Stimulated activated CD8-positive, alpha-beta memory T cell treated with anti-CD3 and anti-CD28 coated beads, Interleukin-15, amount 100 ng/mL, for 1 hour (primary cell): ENCODE results near the gene PTPRG.

Experiments used
- DNase-seq: peaks from one replicate; pipeline ENCODE4 v3.0.0-alpha.2; 2020; ENCODE audit warnings: low read depth

The PTPRG gene

DNA sequence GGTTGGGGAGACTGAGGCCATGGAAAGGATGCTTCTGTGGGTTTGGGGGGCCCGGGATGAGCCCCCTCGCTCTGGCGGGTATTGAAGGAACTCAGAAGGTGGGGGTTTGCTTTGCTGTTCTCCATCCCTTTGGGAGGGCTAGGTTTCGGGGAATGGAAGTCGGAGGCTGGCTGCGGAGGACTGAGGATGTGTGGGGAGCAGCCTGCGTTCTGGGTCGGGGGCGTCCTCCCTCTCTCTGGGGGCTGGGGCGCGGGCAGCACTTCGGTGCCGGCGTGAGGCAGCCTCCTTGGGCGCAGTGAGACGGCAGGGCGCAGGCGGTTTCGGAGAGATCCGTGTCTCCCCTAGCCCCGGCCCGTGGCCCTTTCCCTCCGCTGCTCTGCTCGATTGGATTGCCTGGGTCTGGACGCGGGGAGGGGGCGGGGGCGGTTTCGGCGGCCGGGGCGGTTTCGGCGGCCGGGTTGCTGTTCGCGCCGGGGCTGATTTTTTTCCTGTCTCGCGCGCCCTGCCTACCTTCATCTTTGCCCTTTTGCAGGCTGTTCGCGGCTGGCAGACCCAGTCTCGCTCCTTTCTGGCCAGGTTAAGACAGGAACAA, 1.4 kb downstream of the PTPRG start:
- no peak for DNase-seq

DNA sequence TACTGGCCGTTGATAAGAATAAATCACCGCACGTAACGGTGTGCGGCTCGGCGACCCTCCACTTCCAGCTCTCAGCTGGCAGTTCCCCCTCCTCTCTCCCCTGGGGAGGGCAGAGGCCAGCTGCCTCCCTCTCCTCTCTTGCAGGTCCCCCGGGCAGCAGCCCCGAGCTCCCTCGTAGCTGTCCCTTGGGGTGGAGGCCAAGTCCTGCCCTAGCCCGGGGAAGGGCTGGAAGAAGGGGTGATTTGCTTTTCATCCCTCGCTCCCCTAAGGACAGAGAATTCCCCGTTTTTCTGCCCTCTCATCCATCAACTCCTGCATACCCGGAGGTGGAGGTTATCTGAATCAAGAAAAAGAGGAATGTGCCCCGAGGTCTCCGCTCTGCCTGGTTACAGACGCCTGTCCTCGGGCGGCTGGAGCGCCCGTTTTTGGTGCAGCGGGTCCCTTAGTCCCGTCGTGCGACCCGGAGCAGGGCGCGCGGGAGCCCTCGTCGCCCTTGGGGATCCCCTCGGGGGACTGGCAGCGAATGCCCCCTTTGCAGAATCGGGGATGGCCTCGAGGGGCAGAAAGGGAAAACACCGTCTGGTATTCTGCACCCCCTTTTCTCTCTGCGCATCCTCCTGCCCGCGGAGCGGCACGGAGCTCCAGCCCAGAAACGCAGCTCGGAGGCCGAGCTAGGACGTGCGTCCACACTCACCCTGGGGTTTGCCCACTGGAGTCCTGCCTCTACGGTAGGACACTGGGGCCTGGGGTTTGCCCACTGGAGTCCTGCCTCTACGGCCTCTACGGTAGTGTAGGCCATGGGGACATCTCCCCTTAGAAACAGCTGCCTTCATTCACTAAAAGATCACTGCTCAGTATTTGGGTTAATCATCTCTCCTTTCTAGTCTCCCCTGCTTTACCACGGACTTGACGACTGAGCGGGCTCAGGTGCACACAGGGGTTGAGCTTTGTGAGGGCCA, 2.2 kb downstream of the PTPRG start:
- DNase-seq = no peak

DNA sequence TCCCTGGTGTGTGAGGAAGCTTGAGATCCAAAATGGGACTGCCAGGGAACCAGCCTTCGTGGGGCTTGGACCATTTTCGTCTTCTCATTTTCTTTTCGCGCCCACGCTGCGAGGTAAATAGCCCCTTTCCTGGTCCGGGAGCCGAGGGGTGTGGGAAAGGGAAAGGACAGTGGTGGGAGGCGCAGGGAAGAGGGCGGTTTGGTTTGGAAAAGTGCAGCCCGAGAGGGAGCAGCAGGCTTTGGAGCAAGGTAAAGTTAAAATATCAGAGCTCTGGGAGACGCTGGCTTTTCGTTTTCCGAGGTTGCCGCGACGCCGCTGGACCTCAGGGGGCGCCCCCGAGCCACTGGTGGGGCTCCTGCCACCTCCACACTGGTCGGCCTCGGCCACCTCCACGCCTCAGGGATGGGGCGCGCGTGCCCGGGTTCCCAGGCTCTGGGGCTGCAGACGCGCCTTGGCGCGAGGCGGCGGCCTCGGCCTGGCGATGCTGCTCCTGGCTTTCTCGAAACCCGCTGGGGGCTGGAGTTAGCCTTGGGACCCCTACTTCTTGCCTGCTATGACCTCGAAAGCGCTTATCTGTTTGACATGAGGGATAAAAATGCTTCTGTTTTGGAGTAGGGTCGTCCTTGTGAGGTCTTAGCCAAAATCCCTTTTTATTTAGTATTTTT, 3.2 kb downstream of the PTPRG start:
- no peak for DNase-seq

DNA sequence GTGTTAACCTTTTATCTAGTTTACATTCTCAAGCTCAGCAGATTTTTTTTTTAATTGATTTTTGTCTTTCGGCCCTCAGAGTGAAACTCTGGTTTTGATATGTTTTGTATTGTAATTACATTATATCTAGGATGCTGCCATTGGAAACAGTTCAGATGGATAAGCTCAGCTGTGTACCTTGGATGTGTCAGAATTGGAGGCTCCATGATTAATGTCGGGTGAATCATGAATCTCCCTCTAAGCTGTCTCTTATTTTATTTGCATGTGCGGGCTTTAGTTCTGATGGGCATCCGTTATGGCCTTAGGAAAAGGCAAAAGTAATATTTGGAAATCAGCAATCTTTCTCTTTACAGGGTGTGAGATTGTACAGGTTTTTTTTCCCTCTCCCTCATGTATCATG, 4.2 kb downstream of the PTPRG start:
- no peak for DNase-seq

DNA sequence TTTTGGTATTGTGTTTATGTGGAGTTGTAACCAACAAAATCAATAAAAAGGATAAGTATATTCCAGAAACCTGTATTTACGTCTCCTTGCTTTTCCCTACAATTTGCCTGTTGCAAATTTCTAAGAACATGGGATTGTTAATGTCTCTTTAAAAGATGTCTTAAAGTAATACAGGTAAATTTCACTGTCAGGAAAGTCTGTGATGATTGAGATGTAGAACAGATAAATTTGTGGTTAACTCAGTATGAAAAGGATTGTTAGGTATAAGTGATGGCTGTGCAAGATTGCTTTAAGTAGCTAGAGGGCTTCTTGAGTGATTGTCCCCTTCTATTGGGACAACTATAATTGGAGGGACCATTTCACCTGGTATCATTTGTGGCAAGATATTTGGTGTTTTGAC, 6.8 kb downstream of the PTPRG start:
- DNase-seq = no peak

DNA sequence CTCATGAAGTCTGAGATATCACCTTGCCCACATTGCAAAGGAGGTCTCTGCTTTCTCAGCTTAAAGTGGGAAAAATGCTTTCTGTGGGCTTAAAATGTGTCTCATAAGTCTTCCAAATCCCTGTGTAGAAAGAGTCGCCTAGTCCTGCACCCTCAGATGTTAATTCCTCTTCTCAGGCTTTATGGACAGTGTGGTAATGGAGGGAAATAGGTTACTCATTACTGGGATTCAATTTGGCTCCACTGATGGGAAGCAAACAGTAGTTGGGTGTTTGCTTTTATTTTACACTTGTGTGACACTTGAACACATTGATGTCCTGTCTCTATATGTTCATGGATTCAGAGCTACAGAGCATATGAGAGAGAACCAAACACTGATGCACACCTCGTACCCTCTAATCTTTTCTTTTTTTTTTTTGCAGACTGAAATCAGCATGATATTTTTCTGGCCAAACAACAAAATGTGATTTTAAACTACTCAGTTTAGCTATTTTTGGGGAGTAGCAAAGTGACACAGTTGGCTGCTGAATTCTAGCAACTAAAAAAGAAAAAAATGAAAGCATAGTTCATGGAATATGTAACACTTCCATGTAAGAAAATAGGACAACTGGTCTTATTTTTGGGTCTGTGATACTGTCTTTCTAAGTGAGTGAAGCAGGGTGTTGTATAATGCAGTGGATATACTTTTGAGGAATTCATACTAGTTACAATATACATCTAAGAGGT, 8.6 kb downstream of the PTPRG start:
- no peak for DNase-seq

DNA sequence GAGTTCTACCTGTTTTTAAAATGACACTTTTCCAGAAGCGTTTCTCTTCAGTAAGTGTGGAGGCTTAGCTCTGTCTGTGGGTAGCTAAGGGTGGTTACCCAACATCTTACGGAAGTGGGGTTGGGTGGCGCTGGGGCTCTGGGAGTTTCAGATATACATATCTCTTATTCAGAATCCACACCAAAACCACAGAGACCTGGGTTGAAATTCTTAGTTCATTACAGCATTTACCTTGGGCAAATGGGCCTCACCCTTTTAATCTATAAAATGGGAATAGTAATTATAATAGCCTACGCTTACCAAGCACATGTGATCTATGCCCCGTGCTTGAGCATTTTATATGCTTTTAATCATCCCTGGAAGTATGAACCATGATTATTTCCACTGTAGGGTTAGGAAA, 9.4 kb downstream of the PTPRG start:
- no peak for DNase-seq

DNA sequence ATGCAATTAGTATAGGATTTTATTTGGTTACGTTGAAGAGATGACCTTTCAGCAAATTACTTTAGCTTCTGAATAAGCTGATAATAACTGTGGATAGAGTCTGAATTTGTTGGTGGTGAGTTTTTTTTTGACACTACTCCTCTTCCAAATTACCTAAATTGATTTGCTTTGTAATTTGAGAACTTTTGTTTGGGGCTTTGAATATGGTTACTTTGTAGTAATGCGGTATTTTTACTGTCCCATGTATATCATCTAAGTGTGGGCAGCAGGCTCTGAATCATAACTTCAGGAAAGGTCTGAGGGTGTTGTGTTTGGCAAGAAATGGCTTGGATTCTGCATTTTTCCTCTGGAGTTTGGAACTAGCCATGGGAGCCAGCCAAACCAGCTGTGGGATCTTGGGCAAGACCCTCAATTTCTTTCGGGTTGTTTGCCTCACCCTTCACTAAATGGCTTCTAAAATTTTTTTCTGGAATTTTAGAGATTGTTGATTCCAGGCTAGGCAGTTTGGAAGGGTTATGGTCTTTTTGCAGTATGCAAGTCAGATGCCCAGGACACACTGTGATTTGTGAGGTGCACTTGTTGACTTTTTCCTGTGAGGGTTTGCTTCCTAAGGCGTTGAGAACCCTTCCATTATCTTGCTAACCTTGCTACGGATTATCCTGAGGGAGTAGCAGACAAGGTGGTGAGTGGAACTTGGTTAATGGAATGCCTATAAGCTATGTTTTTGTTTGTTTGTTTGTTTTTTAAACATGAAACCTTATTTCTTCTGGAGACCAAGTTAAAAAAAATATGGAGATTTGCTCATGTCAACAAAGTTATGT, 10.4 kb downstream of the PTPRG start:
- DNase-seq = no peak

DNA sequence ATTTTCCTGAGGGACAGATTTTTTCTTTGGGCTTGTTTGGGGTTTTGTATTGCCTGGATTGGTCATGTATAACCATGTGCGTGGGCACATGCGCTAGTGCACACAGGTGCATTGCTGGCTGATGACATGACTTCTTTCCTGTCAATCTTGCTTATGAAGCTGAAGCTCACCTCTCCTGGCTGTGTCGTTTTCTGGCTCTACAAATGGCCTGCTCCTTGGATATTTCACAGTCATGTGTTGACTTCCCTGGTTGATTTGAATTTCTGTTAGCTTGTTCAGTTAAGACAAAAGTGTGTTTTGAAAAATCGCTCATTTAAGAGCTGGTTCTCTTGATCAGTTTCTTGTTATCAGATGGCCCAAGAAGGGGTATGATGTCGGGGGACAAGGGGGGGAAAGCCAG, 11.5 kb downstream of the PTPRG start:
- no peak for DNase-seq

DNA sequence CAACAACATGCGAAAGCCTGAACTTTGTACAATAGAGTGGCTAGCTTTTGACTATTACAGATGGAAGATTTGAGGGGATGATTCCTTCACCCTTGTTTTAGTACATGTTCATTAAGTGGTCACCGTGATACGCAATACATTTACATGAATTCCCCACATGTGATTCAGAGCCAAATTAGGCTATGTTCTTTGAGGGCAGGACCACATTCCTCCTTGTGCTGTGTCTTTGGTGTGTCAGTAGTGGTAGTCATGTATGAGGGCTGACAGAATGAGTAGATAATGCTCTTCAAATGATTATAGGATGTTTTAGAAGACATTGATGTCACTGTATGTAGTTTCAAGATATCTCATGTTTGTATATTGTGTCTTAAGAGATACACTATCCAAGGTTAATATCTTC, 12.1 kb downstream of the PTPRG start:
- DNase-seq = no peak

DNA sequence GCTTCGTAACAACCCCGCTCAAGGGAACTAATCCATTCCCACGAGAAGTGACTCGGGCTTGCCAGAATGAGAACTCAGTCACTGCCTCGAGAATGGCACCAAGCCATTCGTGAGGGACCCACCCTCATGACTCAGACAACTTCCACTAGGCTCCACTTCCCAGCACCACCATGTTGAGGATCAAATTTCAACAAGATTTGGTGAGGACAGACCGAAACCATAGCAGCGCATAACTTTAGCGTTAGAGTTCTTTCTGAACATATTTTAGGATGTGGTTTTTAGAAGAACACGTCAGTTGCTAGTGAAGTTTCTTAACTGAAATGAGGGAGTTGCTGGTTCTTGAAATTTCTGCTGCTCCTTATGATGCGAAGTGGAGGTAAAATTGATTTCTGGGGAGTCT, 13.5 kb downstream of the PTPRG start:
- DNase-seq = no peak

DNA sequence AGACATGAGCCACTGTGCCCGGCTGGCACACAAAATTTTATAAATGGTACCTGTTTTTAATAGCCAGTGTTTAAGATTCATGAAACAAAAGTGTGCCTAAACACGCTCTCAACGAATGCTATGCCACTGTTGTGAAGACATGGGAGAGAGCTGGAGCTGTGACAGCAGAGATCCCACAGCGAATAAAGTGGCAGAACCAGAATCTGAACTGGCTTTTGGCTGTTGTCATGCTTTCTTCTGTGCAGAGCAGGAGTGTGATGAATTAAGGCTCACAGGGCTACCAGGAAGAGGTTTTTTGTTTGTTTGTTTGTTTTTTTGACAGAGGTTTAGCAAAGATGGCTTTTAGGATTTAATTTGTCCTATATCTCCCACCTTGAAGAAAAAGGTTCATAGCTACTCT, 14.5 kb downstream of the PTPRG start:
- DNase-seq = no peak

DNA sequence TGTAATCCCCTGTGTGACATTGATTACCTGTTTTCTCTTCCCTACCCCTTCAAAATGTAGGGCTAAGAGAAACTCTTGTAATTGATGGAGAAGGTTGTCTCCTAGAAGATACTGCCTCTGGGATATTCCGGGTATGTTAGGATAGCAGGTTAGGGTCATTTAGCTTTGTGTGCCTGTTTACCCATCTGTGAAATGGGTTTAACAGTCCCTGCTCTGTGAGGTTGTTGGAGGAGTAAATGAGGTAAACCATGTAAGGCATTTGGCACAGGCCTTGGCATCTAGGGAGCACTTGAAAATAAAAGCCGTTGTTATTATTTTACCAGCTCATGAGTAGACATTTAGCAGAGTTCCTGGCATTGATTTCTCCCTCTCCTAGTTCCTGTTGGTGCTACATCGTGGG, 16.4 kb downstream of the PTPRG start:
- no peak for DNase-seq

DNA sequence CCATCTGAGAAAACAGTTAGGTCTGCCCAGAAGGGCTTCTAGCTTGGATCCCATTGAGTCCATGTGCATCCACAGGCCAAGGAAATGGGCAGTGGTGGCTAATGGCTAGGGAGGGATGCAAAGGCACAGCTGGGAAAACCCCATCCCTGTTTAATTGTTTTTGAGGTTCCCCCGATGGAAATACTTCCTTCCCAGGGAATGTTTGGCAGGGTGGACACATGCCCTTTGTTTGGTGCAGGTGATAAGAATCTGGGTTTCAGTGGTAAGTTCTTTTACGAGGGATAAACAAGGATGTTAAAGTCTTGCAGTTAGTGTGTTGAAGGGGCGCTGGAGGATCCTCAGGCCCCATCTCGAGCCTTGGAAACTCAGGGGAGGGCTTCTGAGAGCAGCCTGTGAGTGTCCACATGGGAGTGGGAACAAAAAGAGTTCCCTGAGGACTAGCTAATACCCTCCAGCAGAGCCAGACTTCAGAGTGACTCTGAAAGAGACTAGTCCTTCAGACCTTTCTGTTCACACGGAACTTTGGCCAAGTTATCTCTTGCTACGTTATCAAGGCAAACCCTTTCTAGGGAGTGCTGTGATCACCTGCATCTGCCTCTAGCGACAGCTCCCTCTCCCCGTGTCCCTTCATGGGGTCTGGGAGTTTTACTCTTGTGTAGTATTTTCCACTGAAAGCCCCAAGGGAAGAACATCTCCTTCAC, 17.4 kb downstream of the PTPRG start:
- DNase-seq = no peak

DNA sequence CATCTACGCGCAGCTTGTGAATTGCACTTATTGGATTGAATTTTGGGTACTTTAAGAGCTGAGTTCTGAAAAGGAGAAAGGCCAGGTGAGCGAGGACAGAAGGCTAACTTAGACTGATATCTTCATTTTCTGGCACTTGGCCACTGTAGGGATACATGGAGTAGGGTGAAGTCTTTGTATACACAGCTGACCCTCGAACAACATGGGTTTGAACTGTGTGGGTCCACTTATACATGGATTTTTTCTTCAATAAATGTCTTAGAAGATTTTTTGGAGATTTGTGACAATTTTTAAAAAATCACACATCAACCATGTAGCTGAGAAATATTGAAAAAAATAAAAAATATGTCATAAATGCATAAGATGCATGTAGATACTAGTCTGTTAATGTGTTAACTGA, 18.3 kb downstream of the PTPRG start:
- no peak for DNase-seq

DNA sequence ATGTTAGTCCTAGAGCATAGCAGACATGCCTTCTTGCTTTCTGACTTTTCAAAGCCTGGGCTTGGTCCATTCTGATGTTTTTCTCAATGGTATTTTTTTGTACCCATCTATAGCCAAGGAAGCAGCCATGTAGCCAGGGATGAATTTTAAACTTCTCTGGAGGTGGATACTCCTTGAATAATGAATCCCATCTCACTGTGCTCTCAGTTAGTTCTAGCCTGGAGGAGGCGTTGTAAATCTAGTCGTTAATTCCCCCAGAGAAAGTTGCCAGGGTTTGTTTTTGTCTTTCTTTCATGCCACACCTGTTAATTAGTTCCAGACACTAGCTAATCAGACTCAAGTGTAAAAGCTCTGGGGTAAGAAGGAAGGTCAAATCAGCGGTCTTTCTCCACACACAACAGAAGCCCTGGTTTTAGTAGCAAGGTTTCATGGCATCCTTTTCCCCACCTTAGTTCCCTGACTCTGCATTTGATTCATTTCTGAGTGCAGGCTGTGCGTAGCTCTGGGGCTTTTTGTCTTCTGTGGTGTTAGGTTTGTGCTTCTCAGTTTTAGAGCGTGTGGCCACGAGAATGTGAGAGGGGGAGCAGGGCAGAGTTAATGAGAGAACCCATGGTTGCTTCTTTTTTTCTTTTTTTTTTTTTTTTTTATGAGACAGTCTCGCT, 19.7 kb downstream of the PTPRG start:
- DNase-seq = no peak

DNA sequence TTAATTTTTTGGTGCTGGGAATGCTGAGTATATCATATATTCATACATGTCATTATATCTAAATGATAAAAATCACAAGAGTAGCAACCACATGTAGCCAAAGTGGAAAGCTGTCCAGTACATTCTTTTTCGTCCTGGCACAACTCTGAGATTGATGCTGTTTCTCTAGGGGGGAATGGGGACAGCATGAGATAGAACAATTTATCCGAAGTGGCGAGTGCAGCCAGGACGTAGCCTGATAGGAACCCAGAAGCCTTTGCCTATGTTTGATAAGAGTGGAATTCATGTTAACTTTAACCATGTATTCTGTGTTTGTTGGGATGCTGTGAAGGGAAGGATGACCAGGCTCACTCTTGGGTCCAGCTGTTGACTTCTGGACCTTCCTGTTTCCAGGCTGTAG, 20.9 kb downstream of the PTPRG start:
- DNase-seq = no peak

DNA sequence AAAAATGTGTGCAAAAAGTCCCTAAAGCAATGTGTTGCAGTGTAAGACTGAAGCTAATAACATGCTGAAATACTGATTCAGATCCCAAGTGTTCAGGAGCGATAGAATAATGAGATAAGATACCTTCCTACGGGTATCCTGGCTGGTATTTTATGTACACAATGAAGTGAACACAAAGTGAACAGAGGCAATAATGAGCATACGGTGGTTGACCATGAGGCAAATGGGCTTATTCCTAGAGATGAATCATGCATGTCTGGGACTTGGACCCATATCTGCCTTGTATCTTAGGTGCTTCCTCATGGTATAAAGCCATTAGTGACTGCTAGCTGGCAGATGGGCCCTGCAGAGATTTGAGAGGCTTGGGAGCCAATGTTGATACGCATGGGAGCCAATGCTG, 21.5 kb downstream of the PTPRG start:
- DNase-seq = no peak

DNA sequence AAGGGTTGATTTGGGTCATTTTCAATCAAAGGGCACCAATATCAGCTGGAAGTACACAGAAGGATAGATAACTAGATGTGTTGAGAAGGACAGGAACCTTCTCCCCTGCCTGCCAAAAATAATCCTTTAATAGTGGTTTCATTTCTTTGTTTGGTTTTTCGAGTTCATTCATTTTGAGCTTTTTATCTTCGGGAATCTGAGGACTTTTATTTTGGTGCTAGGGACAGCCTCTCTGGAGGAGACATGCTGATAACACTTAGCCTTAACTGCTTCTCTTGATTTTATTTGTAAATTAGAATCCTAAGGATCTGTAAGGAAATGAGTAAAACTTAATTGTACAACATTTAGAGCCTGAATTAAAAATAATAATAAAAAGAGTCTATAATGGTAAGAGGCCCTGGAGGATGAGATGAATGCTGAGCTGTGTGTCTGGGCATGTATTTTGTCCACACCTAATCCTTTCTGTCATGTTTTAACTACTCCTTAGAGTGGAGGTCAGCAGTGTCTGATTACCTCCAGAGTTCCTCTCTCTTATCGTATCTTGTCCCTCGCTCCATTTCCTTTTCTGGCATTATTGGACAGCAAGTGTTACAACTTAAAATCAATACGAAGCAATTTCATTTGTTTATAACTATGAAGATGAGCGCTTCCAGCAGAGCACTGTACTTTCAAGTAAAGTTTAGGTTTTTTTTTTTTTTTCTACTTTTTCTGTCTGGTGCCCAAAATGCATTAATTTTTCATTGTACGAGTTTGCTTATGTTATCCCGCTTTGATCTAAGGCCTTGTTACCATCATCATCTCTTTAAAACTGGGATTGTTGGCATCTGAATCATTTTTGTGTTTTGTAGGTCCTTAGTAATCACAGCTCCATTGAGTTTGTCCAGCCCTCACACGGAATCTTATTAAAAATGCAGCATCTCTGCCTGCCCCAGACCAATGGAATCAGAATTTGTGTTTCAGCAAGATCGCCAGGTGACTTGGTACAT, 22.8 kb downstream of the PTPRG start:
- no peak for DNase-seq
